Ramos (cell line): Measurements from ENCODE around the gene NCK2.

ENCODE experiments used
- in situ Hi-C: fragments of 300-500 bp; cut with MboI; formaldehyde crosslinking; loops from one replicate; pipeline ENCODE4 v1.14.3; 2022; ENCODE audit warnings: low sequenced_read_pairs; ENCODE audit not compliant: unreplicated experiment

Gene NCK2

DNA sequence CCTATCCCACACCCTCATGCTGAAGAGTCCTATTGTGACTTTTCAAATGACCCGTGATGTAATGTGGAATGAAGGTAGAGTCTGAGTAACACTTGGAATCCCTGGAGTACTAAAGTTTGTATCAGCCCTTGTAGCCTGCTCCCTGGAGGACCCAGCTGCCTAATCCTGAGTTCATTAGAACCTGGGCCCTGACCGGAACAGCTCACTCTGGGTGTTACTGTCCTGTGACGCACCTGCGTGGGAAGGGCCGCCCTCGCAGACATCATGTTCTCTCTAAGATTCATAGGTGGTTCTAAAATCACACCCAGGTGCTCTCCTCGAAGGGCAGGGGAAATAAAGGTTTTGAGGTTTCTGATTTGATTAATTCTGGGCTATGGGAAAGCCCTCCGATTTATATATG is 62.3 kb downstream of the NCK2 start:
- in situ Hi-C loops, result no loop called here

- in situ Hi-C loops, result no loop called here
These were observed 63.8 kb downstream of the NCK2 start for GRCh38 chr2:105808423-105809096.

GRCh38 chr2:105809097-105809473 is 64.4 kb downstream of the NCK2 start:
- in situ Hi-C loops, result no loop called here

- in situ Hi-C loops, result no loop called here
These were observed 65.0 kb downstream of the NCK2 start for GRCh38 chr2:105809723-105810122.

GRCh38 chr2:105812180-105813044 is 67.7 kb downstream of the NCK2 start:
- in situ Hi-C loops, result no loop called here

DNA sequence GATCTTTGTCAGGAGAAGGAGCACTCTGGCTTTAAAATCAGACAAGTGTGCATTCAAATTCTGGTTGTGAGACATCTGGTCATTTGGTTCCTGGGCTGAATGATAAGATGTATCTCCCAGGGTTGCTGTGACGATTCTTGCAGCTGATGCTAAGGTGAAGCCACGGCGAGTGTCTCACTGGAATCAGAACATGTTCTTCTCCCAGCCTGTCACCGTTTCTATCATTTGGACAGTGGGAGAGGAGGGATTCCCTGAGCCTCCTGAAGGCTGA is 68.3 kb downstream of the NCK2 start:
- in situ Hi-C loops, result no loop called here

- in situ Hi-C loops, result no loop called here
These were observed 68.7 kb downstream of the NCK2 start for GRCh38 chr2:105813405-105813804.

DNA sequence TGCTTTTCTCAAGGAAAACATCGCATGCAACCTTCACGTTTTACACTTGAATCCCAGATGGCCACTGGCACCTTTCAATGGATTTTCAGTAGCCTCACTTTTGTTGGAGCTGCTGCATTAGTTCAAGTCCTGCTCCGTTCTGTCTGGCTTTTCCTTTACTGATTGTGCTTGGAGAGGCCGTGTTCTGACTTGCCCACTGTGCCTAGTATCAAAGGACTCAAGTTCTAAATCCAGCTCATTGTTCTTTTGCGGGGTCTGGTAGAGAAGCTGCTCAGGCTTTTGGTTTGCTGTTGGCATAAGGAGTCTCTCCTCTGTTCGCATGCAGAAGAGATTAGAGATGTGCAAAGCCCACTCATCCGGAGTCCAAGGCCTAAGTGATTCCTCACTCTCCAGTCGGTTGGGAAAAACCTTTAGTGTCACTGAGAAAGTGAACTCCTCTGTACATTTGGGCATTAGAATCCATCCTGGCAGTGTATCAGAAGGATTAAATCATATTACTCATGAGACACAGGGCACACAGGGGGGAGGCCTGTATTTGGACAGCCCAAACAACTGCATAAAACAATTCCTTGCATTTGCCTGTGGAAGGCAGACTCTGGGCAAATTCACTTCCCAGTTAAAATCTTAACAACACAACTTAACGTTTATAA is 69.7 kb downstream of the NCK2 start:
- in situ Hi-C loops, result no loop called here

GRCh38 chr2:105815401-105815800 is 70.7 kb downstream of the NCK2 start:
- in situ Hi-C loops, result no loop called here

DNA sequence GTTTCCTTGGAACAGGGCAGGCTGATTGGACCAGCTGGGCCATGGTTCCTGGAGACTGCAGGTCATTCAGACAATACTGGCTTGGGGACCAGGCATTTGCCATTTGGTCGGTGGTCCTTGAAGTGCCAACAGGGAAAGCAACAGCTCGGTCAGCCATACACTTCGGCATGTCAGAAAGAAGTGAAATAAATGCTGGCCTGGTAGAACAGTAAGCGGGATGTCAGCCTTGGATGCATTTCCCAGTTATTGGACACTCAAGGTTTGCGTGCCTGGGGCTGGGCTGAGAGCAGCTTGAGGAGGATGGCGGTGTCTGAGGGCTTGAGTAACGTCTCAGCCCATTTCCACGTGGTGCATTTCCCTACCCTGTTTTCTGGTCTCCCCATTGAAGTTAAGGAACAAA is 75.4 kb downstream of the NCK2 start:
- in situ Hi-C loops, result no loop called here

DNA sequence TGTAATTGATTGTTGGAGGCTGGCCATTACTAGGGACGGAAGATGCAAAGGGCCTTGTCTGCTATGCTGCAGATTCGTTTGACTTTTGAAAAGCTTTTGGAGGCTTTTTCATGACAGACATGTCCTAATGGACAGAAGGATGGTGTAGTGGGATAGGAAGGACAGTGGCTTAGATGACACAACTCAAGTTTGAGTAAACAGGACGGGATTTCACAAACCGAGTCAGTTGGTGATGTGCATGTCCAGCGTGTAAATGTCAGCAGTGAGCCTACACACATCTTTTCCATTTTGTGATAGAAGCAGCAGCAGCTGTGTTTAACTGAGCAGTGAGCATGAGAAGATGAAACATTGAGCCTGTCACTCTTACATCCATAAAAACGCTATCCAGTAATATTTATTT is 76.0 kb downstream of the NCK2 start:
- in situ Hi-C loops, result no loop called here

DNA sequence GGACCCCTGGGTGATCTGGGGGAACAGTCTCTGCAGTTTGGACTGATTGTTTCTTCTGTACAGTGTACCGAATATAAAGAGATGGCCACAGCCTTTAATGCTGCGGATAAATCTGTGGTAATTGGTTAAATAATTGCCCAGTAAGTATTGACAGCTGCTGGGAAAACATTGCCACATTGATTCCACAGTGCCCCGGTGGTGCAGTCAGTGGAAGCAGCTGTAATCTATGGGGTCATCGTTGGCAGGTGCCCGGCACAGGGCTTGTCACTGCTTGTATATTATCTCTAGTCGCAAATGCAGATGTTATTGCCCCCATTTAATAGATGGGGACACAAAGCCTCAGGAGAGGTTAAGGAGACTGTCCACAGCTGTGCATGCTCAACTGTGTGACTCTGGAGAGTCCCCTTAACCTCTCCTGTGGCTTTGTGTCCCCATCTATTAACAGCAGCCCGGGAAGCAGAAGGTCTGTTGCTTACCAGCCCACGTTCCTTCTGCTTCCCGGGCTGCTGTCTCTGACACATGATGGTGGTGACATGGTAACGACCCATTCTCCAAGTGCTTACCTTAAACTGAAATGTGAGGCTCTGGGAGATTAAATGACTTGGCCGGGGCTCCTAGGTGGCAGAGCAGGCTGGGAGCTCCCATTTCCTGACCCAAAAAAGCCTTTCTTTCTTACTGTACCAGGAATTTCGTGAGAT is 76.9 kb downstream of the NCK2 start:
- in situ Hi-C loops, result no loop called here

DNA sequence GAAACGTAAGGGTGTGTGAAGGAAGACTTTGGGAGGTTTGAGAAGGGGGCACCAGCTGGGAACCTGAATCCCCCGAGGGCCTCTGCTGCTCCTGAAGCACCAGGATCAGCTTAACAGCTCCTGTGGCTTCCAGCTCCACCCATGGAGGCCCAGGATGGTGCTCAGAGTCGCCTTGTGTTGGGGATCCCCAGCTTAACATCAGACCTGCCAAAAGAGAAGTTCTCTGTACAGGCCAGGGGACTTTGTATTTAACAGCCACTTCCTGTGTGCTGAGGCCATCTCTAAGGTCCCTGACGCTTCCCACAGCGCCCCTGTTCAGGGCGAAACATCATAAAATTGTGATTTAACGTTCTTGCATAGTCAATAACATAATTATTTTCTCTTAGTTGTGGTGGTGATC is 77.5 kb downstream of the NCK2 start:
- in situ Hi-C loops, result no loop called here

DNA sequence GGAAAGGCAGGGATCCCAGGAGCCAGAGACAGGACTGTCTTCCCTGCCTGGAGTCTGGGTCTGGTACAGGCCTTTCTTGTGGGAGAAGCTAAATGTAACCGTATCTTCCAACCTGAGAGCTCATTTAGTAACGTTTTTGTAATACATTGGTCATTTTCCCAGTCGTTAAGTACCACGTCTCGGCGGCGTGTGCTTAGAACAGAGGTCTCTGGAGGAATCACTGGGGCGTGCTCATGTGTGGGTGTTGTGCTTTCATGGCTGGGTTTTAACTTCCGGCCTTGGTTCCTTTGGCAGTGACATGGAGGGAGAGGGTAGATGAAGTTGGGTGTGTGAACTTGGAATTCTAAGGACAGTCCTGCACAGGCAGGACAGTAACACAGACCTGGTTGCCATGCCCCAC is 79.7 kb downstream of the NCK2 start:
- in situ Hi-C loops, result no loop called here

GRCh38 chr2:105827351-105828096 is 82.8 kb downstream of the NCK2 start:
- in situ Hi-C loops, result no loop called here

DNA sequence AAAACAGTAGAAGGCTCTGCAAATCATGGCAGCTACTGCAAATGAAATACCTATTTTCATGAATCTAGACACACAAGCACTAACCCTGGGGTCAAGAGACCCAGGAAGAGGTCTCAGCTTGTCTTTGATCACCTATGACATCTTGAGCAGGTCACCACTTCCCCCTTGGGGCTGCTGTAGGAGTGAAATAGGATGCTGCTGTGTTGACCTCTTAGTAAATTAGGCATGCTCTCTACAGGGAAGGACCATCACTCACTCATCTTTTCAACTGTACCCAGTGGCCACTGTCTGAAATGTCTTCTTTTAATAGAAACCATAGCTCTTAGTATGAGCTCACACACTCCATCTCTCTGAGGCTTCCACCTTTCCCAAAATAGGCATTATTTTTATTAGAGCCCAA is 83.8 kb downstream of the NCK2 start:
- in situ Hi-C loops, result no loop called here

DNA sequence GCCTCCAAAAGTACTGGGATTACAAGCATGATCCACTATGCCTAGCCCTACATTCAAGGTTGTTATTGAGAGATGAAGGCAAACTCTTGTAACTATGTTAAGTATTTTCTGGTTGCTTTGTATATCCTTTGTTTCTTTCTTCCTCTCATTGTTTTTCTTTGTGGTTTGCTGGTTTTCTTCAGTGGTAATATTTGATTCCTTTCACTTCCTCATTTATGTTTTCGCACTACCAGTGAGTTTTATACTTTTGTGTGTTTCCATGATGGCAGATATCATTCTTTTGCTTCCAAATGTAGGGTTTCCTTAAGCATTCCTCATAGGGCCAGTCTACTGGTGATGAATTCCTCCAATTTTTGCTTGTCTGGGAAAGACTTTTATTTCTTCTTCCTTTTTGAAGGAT is 90.2 kb downstream of the NCK2 start:
- in situ Hi-C loops, result no loop called here

- in situ Hi-C loops, result no loop called here
These were observed 91.6 kb downstream of the NCK2 start for GRCh38 chr2:105836341-105836740.

- in situ Hi-C loops, result no loop called here
These were observed 92.4 kb downstream of the NCK2 start for GRCh38 chr2:105836840-105837692.
